Tibial artery (tissue), 4 donors: ENCODE results near the gene ACTL7A.

Source experiments
- DNase-seq, 2 donors: peaks; one replicate each; pipeline ENCODE4 v3.0.0-alpha.2; 2019
- H3K27ac ChIP-seq, 2 donors: fragments of 200-600 bp; sonication (generic) in 1 of 2; 1 replicate in 1 of 2; 2 replicates in 1 of 2; pipeline ENCODE4 v1.5.1; 2018 to 2019; ENCODE audit warnings: mild to moderate bottlenecking in 1 of 2
- H3K27me3 ChIP-seq, 2 donors: fragments of 200-600 bp; sonication (generic) in 1 of 2; one replicate each; pipeline versions ENCODE4 v1.5.1 to v1.6.0; 2016 to 2019
- H3K36me3 ChIP-seq, 3 donors: fragments of 200-600 bp; sonication (generic) in 2 of 3; one replicate each; pipeline ENCODE4 v1.5.1; 2016 to 2019; ENCODE audit warnings: mild to moderate bottlenecking in 2 of 3
- H3K4me1 ChIP-seq, 4 donors: fragments of 200-600 bp; sonication (generic) in 2 of 4; 1 replicate in 3 of 4; 2 replicates in 1 of 4; pipeline ENCODE4 v1.5.1; 2016 to 2019
- H3K4me3 ChIP-seq, 2 donors: fragments of 200-600 bp; sonication (generic) in 1 of 2; 1 replicate in 1 of 2; 2 replicates in 1 of 2; pipeline ENCODE4 v1.5.1; 2018 to 2019; ENCODE audit warnings: mild to moderate bottlenecking in 2 of 2
- H3K9me3 ChIP-seq, 3 donors: fragments of 200-600 bp; sonication (generic) in 1 of 3; one replicate each; pipeline ENCODE4 v1.5.1; 2016 to 2019
- intact Hi-C: fragments of 100-400 bp; cut with DNase I; formaldehyde crosslinking; loops from one replicate; pipeline ENCODE4 v1.15.0; 2023; ENCODE audit warnings: low total_unique reads
- TF ChIP-seq, protein P1 (sequence below), 2 experiments: fragments of 200-600 bp in 1 of 2; fragments of 450-650 bp in 1 of 2; IDR thresholded peaks; one replicate each; pipeline ENCODE4 v1.5.1; 2017 to 2019; ENCODE audit warnings: antibody characterized with exemption in 2 of 2, mild to moderate bottlenecking in 1 of 2, moderate library complexity in 1 of 2

Gene ACTL7A

DNA sequence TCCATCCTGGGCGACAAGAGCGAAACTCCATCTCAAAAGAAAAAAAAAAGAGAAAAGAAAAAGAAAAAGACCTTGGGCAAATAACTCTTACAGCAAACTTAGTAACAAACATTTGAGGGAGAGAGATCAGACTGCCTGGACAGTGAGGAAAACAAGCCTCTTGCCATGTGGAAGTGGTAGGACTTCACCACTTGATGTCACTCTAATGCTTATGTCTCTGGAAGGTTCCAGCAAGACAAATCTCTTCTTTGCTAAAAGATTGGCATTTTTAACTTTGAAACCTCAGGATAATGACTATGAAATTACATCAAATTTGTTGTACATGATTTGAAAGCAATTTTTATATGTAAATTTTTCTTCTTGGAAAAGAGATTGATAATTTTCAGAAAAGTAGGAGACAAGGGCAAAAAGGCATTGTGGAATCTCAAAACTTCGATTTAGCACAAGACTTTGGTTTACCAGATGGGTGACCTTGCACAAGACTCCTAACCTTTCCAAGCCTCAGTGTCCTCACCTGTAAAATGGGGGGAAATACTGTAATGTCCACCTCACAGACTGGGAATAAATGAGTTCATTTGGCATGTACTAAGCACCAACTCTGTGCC is 11.7 kb upstream of the ACTL7A start:
- H3K9me3 ChIP-seq = no peaks in the 10 kb centered on the region
- intact Hi-C loops = no loop called here
- no peak overlapping the region for H3K27ac ChIP-seq
- no peak overlapping the region for H3K4me3 ChIP-seq
- TF ChIP-seq, protein P1, sequence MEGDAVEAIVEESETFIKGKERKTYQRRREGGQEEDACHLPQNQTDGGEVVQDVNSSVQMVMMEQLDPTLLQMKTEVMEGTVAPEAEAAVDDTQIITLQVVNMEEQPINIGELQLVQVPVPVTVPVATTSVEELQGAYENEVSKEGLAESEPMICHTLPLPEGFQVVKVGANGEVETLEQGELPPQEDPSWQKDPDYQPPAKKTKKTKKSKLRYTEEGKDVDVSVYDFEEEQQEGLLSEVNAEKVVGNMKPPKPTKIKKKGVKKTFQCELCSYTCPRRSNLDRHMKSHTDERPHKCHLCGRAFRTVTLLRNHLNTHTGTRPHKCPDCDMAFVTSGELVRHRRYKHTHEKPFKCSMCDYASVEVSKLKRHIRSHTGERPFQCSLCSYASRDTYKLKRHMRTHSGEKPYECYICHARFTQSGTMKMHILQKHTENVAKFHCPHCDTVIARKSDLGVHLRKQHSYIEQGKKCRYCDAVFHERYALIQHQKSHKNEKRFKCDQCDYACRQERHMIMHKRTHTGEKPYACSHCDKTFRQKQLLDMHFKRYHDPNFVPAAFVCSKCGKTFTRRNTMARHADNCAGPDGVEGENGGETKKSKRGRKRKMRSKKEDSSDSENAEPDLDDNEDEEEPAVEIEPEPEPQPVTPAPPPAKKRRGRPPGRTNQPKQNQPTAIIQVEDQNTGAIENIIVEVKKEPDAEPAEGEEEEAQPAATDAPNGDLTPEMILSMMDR (IDR thresholded peaks at IDR 0.05) = no peak
- H3K27me3 ChIP-seq = no peaks in the 10 kb centered on the region
- no peak for DNase-seq
- H3K36me3 ChIP-seq = no peaks in the 10 kb centered on the region
- no peaks in the 10 kb centered on the region for H3K4me1 ChIP-seq

DNA sequence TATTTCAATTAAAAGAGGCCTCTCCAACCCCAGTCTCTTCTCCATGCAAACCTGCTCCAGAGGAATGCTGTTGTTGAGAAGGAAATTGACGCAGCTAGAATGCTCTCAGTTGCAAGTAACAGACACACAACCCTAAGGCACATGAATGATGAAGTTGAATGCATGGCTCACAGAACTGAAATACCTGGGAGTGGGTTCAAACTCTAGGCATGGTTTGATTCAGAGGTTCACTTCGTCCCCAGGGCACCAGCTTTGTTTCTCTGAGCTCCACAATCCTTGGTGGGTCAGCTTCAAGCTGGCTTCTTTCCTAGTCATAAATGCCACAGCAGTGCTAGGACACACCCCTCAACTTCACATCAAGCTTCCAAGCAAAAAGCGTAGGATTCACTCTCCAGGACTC is 10.9 kb upstream of the ACTL7A start:
- no peak for DNase-seq
- no peak overlapping the region for H3K27ac ChIP-seq
- no peak overlapping the region for H3K4me3 ChIP-seq
- H3K36me3 ChIP-seq = no peaks in the 10 kb centered on the region
- no peaks in the 10 kb centered on the region for H3K9me3 ChIP-seq
- TF ChIP-seq, protein P1 (IDR thresholded peaks at IDR 0.05) = no peak
- intact Hi-C loops = no loop called here
- no peaks in the 10 kb centered on the region for H3K4me1 ChIP-seq
- H3K27me3 ChIP-seq = no peaks in the 10 kb centered on the region

DNA sequence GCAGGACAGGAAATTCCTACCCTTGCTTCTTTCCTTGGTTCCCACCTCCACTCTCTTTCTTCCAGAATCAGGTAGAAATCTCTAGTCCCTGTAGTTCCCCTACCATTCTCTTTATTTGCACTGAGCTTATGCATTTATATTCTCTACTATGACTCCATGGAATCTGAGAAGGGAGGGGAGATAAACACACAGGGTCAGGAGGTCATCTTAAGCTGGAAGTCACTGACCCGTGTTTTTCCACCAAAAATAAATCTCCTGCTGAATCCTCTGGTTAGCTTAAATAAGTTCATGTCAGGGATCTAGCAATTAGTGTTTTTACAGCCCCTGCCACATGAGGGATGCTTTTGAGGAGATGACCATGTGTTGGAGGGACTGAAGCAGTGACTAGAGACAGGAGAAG is 10.0 kb upstream of the ACTL7A start:
- no peaks in the 10 kb centered on the region for H3K4me1 ChIP-seq
- H3K4me3 ChIP-seq = no peak overlapping the region
- TF ChIP-seq, protein P1 (IDR thresholded peaks at IDR 0.05) = no peak
- no peak for DNase-seq
- H3K9me3 ChIP-seq = no peaks in the 10 kb centered on the region
- no peak overlapping the region for H3K27ac ChIP-seq
- intact Hi-C loops = no loop called here
- no peaks in the 10 kb centered on the region for H3K36me3 ChIP-seq
- no peaks in the 10 kb centered on the region for H3K27me3 ChIP-seq

DNA sequence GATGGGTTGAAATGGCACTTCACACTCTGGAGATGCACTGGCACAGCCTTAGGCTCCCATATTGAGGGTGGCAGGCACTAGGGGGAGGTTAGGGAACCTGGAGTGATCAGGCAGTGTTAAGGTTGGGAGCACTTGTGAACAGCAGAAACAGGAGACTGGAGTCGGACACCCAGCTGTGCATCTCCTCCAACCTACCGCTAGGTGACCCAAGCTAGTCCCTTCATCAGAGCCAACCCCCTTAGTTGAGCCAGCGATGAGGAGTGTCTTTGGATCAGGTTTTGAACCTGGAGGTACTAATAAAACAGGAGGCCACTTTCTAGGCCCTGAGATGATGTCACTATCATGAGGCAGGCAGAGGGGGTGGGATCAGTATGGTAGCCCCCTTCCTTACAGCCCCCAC is 8.0 kb upstream of the ACTL7A start:
- Histone ChIP-seq H3K9me3 (no peaks in the 10 kb centered on the region), H3K4me3 (no peak overlapping the region), H3K27me3 (no peaks in the 10 kb centered on the region), H3K36me3 (no peaks in the 10 kb centered on the region), H3K4me1 (no peaks in the 10 kb centered on the region), H3K27ac (no peak overlapping the region)
- intact Hi-C loops = no loop called here
- no peak for DNase-seq
- TF ChIP-seq, protein P1 (IDR thresholded peaks at IDR 0.05) = no peak

DNA sequence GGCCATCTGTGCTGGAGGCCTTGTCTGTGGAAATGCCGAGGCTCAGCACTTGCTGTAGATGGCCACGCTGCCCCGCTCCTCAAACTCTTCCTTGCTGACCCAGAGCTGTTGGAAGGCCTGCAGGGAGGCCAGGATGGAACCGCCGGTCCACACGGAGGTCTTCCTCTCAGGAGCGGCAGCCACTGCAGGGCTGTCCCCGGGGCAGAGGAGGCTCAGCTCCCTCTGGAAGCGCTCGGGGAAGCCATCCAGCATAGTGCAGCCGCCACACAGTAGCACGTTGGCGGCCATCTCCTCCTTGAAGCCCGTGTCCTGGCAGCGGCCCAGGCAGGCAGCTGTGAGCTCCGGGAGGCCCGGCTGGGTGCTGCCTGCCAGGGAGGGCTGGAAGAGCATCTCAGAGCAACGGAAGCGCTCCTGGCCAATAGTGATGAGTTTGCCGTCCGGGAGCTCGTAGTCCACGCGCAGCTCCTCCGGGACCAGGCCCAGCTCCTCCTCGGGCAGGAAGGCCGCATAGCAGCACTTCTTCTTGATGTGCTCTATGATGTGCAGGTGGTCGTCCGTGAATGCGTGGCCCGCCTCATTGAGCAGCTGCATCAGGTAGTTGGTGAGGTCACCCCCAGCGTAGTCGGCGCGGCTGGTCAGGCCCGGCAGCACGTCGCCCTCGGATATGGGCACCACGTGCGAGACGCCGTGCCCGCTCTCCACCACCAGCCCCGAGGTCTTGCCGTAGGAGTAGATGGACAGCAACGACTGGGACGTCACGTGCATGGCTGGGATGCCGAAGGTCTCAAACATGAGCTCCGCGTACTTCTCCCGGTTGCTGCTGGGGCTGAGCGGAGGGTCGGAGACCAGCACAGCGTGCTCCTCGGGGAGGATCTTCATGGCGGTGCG is 7.2 kb upstream of the ACTL7A start:
- Histone ChIP-seq H3K27ac (no peak overlapping the region), H3K27me3 (no peaks in the 10 kb centered on the region), H3K36me3 (no peaks in the 10 kb centered on the region), H3K4me1 (no peaks in the 10 kb centered on the region), H3K4me3 (no peak overlapping the region), H3K9me3 (no peaks in the 10 kb centered on the region)
- TF ChIP-seq, protein P1 (IDR thresholded peaks at IDR 0.05) = no peak
- intact Hi-C loops = no loop called here
- DNase-seq = no peak
